Ramos (cell line): ENCODE data around the gene PRDM10.
"Not testable (repeated sequence)": the region's sequence is repeated elsewhere in the genome, so short reads cannot be mapped to it uniquely, and the experiment has no call there.

Experiments
- in situ Hi-C: fragments of 300-500 bp; cut with MboI; formaldehyde crosslinking; loops from one replicate; pipeline ENCODE4 v1.14.3; 2022; ENCODE audit warnings: low sequenced_read_pairs; ENCODE audit not compliant: unreplicated experiment

Gene PRDM10

GRCh38 chr11:129928923-129929692, 73.5 kb downstream of the PRDM10 start:
- in situ Hi-C loops: no loop called here

GRCh38 chr11:129922674-129923073, 80.0 kb downstream of the PRDM10 start:
- in situ Hi-C loops: no loop called here

- in situ Hi-C loops: no loop called here
Observed at GRCh38 chr11:129918361-129918760, 84.3 kb downstream of the PRDM10 start.

- in situ Hi-C loops: no loop called here
Observed at GRCh38 chr11:129917231-129917630, 85.4 kb downstream of the PRDM10 start.

- in situ Hi-C loops: no loop called here
Observed at GRCh38 chr11:129911298-129911697, 91.3 kb downstream of the PRDM10 start.

- in situ Hi-C loops: no loop called here
Observed at GRCh38 chr11:129910360-129910759, 92.3 kb downstream of the PRDM10 start.

GRCh38 chr11:129905402-129905801, 97.2 kb downstream of the PRDM10 start:
- in situ Hi-C loops: no loop called here

- in situ Hi-C loops: no loop called here
Observed at GRCh38 chr11:129896062-129896461, 106.6 kb downstream of the PRDM10 start.

- in situ Hi-C loops: no loop called here
Observed at GRCh38 chr11:129895126-129896041, 107.3 kb downstream of the PRDM10 start, which contains the start of gene NFRKB. TSS of gene NFRKB (minus strand) at chr11:129895578. CDS start at chr11:129892849, 2,729 bp downstream.

- in situ Hi-C loops: no loop called here
Observed at GRCh38 chr11:129894278-129895125, 108.1 kb downstream of the PRDM10 start.

GRCh38 chr11:129888451-129888850, 114.2 kb downstream of the PRDM10 start:
- in situ Hi-C loops: no loop called here

- in situ Hi-C loops: no loop called here
Observed at GRCh38 chr11:129885381-129885780, 117.3 kb downstream of the PRDM10 start.

GRCh38 chr11:129884581-129884980, 118.1 kb downstream of the PRDM10 start:
- in situ Hi-C loops: no loop called here

- in situ Hi-C loops: no loop called here
Observed at GRCh38 chr11:129881570-129882170, 121.0 kb downstream of the PRDM10 start.

- in situ Hi-C loops: no loop called here
Observed at GRCh38 chr11:129880311-129880710, 122.3 kb downstream of the PRDM10 start.

- in situ Hi-C loops: no loop called here
Observed at GRCh38 chr11:129871914-129872313, 130.7 kb downstream of the PRDM10 start.

GRCh38 chr11:129868626-129869025, 134.0 kb downstream of the PRDM10 start:
- in situ Hi-C loops: not testable (repeated sequence)

- in situ Hi-C loops: no loop called here
Observed at GRCh38 chr11:129866311-129866710, 136.3 kb downstream of the PRDM10 start.

- in situ Hi-C loops: no loop called here
Observed at GRCh38 chr11:129865701-129866100, 136.9 kb downstream of the PRDM10 start.

- in situ Hi-C loops: no loop called here
Observed at GRCh38 chr11:129864811-129865210, 137.8 kb downstream of the PRDM10 start.
